Activated gamma-delta T cell treated with anti-CD3 and anti-CD28 coated beads, Interleukin-2, amount 50 U/mL, for 16 hours (primary cell): ENCODE data around the gene TAF3.
"Not testable (repeated sequence)": the region's sequence is repeated elsewhere in the genome, so short reads cannot be mapped to it uniquely, and the experiment has no call there.

Experiments used
- DNase-seq: peaks from one replicate; pipeline ENCODE4 v3.0.0-alpha.2; 2020; ENCODE audit warnings: low read depth

TAF3 gene

GRCh38 chr10:7972367-7972766 is 154.1 kb downstream of the TAF3 start:
- no peak for DNase-seq

- DNase-seq: no peak
Observed at GRCh38 chr10:7980196-7980595, 161.9 kb downstream of the TAF3 start.

- DNase-seq: no peak
Observed at GRCh38 chr10:7982727-7983126, 164.4 kb downstream of the TAF3 start.

- DNase-seq: no peak
Observed at GRCh38 chr10:7984325-7984724, 166.0 kb downstream of the TAF3 start.

- DNase-seq: no peak
Observed at GRCh38 chr10:7984896-7985295, 166.6 kb downstream of the TAF3 start.

- no peak for DNase-seq
Observed at GRCh38 chr10:7986851-7987250, 168.5 kb downstream of the TAF3 start.

- DNase-seq: no peak
Observed at GRCh38 chr10:7988989-7989388, 170.7 kb downstream of the TAF3 start.

GRCh38 chr10:7998831-7999230 is 180.5 kb downstream of the TAF3 start:
- DNase-seq: no peak

- no peak for DNase-seq
Observed at GRCh38 chr10:8004469-8005000, 186.2 kb downstream of the TAF3 start.

GRCh38 chr10:8006274-8006999 is 188.1 kb downstream of the TAF3 start:
- DNase-seq: no peak

- no peak for DNase-seq
Observed at GRCh38 chr10:8009031-8009430, 190.7 kb downstream of the TAF3 start.

- DNase-seq: no peak
Observed at GRCh38 chr10:8013006-8013405, 194.7 kb downstream of the TAF3 start.

- no peak for DNase-seq
Observed at GRCh38 chr10:8013619-8014018, 195.3 kb downstream of the TAF3 start.

GRCh38 chr10:8014649-8015048 is 196.3 kb downstream of the TAF3 start:
- DNase-seq: no peak

GRCh38 chr10:8017277-8017676 is 199.0 kb downstream of the TAF3 start:
- DNase-seq: no peak

GRCh38 chr10:8023321-8023720 is 205.0 kb downstream of the TAF3 start:
- DNase-seq: no peak

- DNase-seq: no peak
Observed at GRCh38 chr10:8023851-8024250, 205.5 kb downstream of the TAF3 start.

GRCh38 chr10:8026349-8027259 is 208.3 kb downstream of the TAF3 start:
- no peak for DNase-seq

- not testable (repeated sequence) for DNase-seq
Observed at GRCh38 chr10:8031211-8031610, 212.9 kb downstream of the TAF3 start.

GRCh38 chr10:8032558-8032957 is 214.3 kb downstream of the TAF3 start:
- DNase-seq: no peak

GRCh38 chr10:8033812-8034465 is 215.6 kb downstream of the TAF3 start:
- no peak for DNase-seq

GRCh38 chr10:8034466-8035005 is 216.2 kb downstream of the TAF3 start:
- DNase-seq: no peak
